Mesendoderm (in vitro differentiated cells): Measurements from ENCODE around the gene C22orf23.
"Not testable (repeated sequence)": the region's sequence is repeated elsewhere in the genome, so short reads cannot be mapped to it uniquely, and the experiment has no call there.

Source experiments
- DNase-seq: peaks from one replicate; pipeline ENCODE4 v3.0.0; 2013
- H2AK5ac ChIP-seq: 2 replicates; pipeline ENCODE4 v1.6.1; 2013; ENCODE audit warnings: low read length, inconsistent platforms
- H2BK120ac ChIP-seq: 2 replicates; pipeline ENCODE4 v1.6.1; 2013; ENCODE audit warnings: low read depth, mild to moderate bottlenecking, low read length, moderate library complexity, mixed read lengths
- H2BK15ac ChIP-seq: replicated peaks from 2 replicates; pipeline ENCODE4 v1.6.1; 2013; ENCODE audit warnings: low read depth, mild to moderate bottlenecking, moderate library complexity
- H2BK5ac ChIP-seq: 2 replicates; pipeline ENCODE4 v1.6.1; 2013; ENCODE audit warnings: low read length, inconsistent platforms
- H3K18ac ChIP-seq: 2 replicates; pipeline ENCODE4 v1.6.1; 2013; ENCODE audit warnings: mild to moderate bottlenecking, low read length, mixed read lengths
- H3K23ac ChIP-seq: one replicate; pipeline ENCODE4 v1.6.1; 2013; ENCODE audit warnings: low read length
- H3K27ac ChIP-seq: 2 replicates; pipeline ENCODE4 v1.5.1; 2013; ENCODE audit warnings: low read depth, mild to moderate bottlenecking, inconsistent platforms, low read length, moderate library complexity
- H3K27me3 ChIP-seq: 2 replicates; pipeline ENCODE4 v1.6.1; 2013; ENCODE audit warnings: low read length, control low read depth, mild to moderate bottlenecking, inconsistent platforms; ENCODE audit not compliant: insufficient read depth, poor library complexity
- H3K36me3 ChIP-seq: 2 replicates; pipeline ENCODE4 v1.6.1; 2013; ENCODE audit warnings: low read length, inconsistent platforms; ENCODE audit not compliant: control insufficient read depth, insufficient read depth
- H3K4ac ChIP-seq: one replicate; pipeline ENCODE4 v1.6.1; 2013; ENCODE audit warnings: low read depth, mild to moderate bottlenecking, low read length, moderate library complexity
- H3K4me1 ChIP-seq: 2 replicates; pipeline ENCODE4 v1.6.1; 2013; ENCODE audit warnings: low read depth, low read length, inconsistent platforms; ENCODE audit not compliant: control insufficient read depth
- H3K4me2 ChIP-seq: 2 replicates; pipeline ENCODE4 v1.6.1; 2013; ENCODE audit warnings: low read length
- H3K4me3 ChIP-seq: 2 replicates; pipeline ENCODE4 v1.5.1; 2013; ENCODE audit warnings: mild to moderate bottlenecking, low read length
- H3K56ac ChIP-seq: one replicate; pipeline ENCODE4 v1.6.1; 2013; ENCODE audit warnings: low read length
- H3K79me1 ChIP-seq: 2 replicates; pipeline ENCODE4 v1.6.1; 2013; ENCODE audit warnings: low read length, inconsistent platforms
- H3K79me2 ChIP-seq: 2 replicates; pipeline ENCODE4 v1.6.1; 2013; ENCODE audit warnings: mild to moderate bottlenecking, low read length; ENCODE audit not compliant: control insufficient read depth, insufficient read depth
- H3K9ac ChIP-seq: 2 replicates; pipeline ENCODE4 v1.6.1; 2013; ENCODE audit warnings: low read length, inconsistent platforms
- H4K5ac ChIP-seq: one replicate; pipeline ENCODE4 v1.6.1; 2013; ENCODE audit warnings: low read length
- H4K8ac ChIP-seq: one replicate; pipeline ENCODE4 v1.6.1; 2013; ENCODE audit warnings: low read depth, mild to moderate bottlenecking, control low read depth, low read length, moderate library complexity
- WGBS: extraction: QIAGEN DNeasy Blood & Tissue Kit; methylation state at CpG from one replicate; pipeline ENCODE4 v1.1.7; 2013; ENCODE audit warnings: low lambda C conversion rate, missing lambda C conversion rate; ENCODE audit not compliant: insufficient coverage; ENCODE audit errors: extremely low coverage; 5-methylcytosine and 5-hydroxymethylcytosine counted together

The C22orf23 gene

GRCh38 chr22:37965940-37966664 lies 12.7 kb upstream of the C22orf23 start:
- Histone ChIP-seq H3K4me1 (no peaks in the 10 kb centered on the region), H4K5ac (no peak overlapping the region), H3K23ac (no peak overlapping the region), H3K36me3 (peaks cover 6% of the 10 kb centered on the region), H3K18ac (no peak overlapping the region), H3K56ac (no peak overlapping the region), H3K79me2 (no peaks in the 10 kb centered on the region), H4K8ac (no peak overlapping the region), H3K4ac (no peak overlapping the region), H3K4me2 (no peak overlapping the region), H2BK15ac (no peak overlapping the region), H2BK5ac (no peak overlapping the region), H3K79me1 (peaks cover 5% of the 10 kb centered on the region), H3K4me3 (no peak overlapping the region), H2BK120ac (no peak overlapping the region), H2AK5ac (no peak overlapping the region), H3K9ac (no peak overlapping the region), H3K27ac (no peak overlapping the region), H3K27me3 (no peaks in the 10 kb centered on the region)
- no CpG with 5 or more reads among the region's 9 CpGs for WGBS
- DNase-seq, result no peak

DNA sequence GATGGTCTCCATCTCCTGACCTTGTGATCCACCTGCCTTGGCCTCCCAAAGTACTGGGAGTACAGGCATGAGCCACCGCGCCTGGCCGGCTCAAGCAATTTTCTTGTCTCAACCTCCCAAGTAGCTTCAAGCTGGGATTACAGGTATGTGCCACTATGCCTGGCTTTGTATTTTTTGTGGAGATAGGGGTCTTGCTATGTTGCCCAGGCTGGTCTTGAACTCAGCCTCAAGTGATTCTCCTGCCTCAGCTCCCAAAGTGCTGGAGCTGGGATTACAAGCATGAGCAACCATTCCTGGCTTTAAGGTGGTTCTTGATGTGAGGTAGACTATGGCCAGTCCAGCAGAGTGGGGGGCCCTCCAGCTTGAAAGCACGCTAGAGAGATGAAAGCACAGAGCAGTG lies 7.7 kb upstream of the C22orf23 start:
- Histone ChIP-seq H3K36me3 (peaks cover 15% of the 10 kb centered on the region), H3K4me2 (no peak overlapping the region), H3K9ac (no peak overlapping the region), H3K4me3 (no peak overlapping the region), H3K79me1 (peaks cover 4% of the 10 kb centered on the region), H4K8ac (no peak overlapping the region), H2BK15ac (no peak overlapping the region), H4K5ac (no peak overlapping the region), H3K27me3 (no peaks in the 10 kb centered on the region), H3K4ac (no peak overlapping the region), H2BK5ac (no peak overlapping the region), H2BK120ac (no peak overlapping the region), H3K4me1 (no peaks in the 10 kb centered on the region), H3K23ac (no peak overlapping the region), H3K56ac (no peak overlapping the region), H2AK5ac (no peak overlapping the region), H3K18ac (no peak overlapping the region), H3K27ac (no peak overlapping the region), H3K79me2 (no peaks in the 10 kb centered on the region)
- WGBS, result no CpG with 5 or more reads among the region's 4 CpGs
- DNase-seq, result no peak

DNA sequence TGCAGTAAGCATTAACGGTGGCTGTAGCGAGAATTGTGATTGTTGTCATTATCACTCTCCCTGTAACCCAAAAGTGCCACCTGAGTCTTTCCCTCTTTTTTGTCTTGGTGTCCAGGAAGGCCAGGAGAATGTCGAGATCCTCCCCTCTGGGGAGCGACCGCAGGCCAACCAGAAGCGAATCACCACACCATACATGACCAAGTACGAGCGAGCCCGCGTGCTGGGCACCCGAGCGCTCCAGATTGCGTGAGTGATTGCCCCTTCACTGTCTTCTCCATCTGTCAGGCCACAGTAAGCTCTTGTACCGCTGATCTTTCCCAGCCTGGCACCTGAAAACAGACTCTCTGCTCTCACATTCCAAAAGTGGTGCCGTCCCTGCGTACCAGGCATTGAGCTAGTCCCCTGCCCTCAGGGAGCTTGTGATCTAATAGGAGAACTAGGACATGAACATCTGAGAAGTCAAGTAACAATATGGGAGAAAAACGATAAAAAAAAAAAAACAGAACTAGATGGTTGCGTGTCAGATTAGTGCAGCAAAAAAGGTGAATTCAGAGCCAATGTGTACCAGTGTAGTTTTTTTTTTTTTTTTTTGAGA lies 5.9 kb upstream of the C22orf23 start:
- Histone ChIP-seq H3K36me3 (peaks cover 15% of the 10 kb centered on the region), H3K4me1 (peaks cover 3% of the 10 kb centered on the region), H3K9ac (no peak overlapping the region), H2BK120ac (no peak overlapping the region), H3K18ac (no peak overlapping the region), H3K27me3 (no peaks in the 10 kb centered on the region), H3K4me2 (no peak overlapping the region), H3K23ac (no peak overlapping the region), H3K4me3 (no peak overlapping the region), H2BK15ac (no peak overlapping the region), H2BK5ac (no peak overlapping the region), H2AK5ac (no peak overlapping the region), H4K5ac (no peak overlapping the region), H3K4ac (no peak overlapping the region), H3K56ac (no peak overlapping the region), H3K79me2 (peaks cover 7% of the 10 kb centered on the region), H3K79me1 (peaks cover 6% of the 10 kb centered on the region), H4K8ac (no peak overlapping the region), H3K27ac (no peak overlapping the region)
- no CpG with 5 or more reads among the region's 18 CpGs for WGBS
- DNase-seq, result no peak

DNA sequence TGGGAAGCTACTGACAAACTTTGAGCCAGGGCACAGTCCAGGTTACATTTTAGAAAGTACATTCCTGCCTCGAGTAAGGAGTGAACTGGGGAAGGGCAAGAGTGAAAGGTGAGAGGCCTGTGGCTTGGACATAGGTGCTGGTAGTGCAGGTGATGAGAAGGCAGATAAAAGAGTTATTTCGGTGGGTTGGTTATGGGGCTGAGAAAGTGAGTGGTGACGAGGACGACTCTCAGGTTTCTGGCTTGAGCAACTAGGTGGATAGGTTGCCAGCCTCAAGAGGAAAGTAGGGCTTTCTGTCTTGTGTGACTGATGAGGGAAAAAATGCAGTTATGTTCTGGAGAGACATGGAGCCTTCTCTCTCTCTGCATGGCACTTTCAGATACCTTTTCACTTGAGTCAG lies 3.8 kb upstream of the C22orf23 start:
- no peak overlapping the region for H3K18ac ChIP-seq

DNA sequence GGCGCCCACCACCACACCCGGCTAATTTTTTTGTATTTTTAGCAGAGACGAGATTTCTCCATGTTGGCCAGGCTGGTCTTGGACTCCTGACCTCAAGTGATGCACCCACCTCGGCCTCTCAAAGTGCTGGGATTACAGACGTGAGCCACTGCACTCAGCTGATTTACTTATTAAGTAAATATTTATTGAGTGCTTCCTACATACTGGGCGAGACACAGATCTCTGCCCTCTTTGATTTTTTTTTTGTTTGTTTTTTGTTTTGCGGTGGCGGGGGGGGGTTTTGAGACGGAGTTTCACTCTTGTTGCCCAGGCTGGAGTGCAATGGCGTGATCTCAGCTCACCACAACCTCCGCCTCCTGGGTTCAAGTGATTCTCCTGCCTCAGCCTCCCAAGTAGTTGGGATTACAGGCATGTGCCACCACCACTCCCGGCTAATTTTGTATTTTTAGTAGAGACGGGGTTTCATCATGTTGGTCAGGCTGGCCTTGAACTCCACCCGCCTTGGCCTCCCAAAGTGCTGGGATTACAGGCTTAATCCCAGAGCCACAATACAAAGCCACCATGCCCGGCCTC lies 2.5 kb upstream of the C22orf23 start:
- not testable (repeated sequence) for H4K8ac ChIP-seq, H3K9ac ChIP-seq, H3K27ac ChIP-seq, H3K27me3 ChIP-seq, H3K4ac ChIP-seq, H3K4me3 ChIP-seq, H2BK15ac ChIP-seq, H3K23ac ChIP-seq, H2BK120ac ChIP-seq, H2AK5ac ChIP-seq, H3K18ac ChIP-seq, H4K5ac ChIP-seq, H3K4me2 ChIP-seq, H2BK5ac ChIP-seq, H3K79me1 ChIP-seq, H3K56ac ChIP-seq, DNase-seq, H3K4me1 ChIP-seq
- WGBS, result no CpG with 5 or more reads among the region's 15 CpGs
- H3K36me3 ChIP-seq, result peaks cover 11% of the 10 kb centered on the region
- peaks cover 13% of the 10 kb centered on the region for H3K79me2 ChIP-seq

More for the DNA sequence above, 3.8 kb upstream of the C22orf23 start:
- Histone ChIP-seq H3K36me3 (peaks cover 15% of the 10 kb centered on the region), H3K4me2 (no peak overlapping the region), H4K5ac (no peak overlapping the region), H3K56ac (no peak overlapping the region), H2BK5ac (no peak overlapping the region), H2BK120ac (no peak overlapping the region), H3K4me3 (no peak overlapping the region), H3K9ac (no peak overlapping the region), H3K27me3 (no peaks in the 10 kb centered on the region), H2BK15ac (no peak overlapping the region), H3K79me1 (peaks cover 9% of the 10 kb centered on the region), H3K4ac (no peak overlapping the region), H3K23ac (no peak overlapping the region), H4K8ac (no peak overlapping the region), H3K79me2 (peaks cover 13% of the 10 kb centered on the region), H2AK5ac (no peak overlapping the region), H3K27ac (no peak overlapping the region), H3K4me1 (peaks cover 3% of the 10 kb centered on the region)
- DNase-seq, result no peak
- WGBS, result no CpG with 5 or more reads among the region's 4 CpGs
